ENCODE measurements around the gene EPB41L3. TPM values are rescaled to one million over a fixed set of nuclear protein-coding genes. Genes with fewer than 3 reads are reported as not detected.
"Not testable (repeated sequence)": the region's sequence is repeated elsewhere in the genome, so short reads cannot be mapped to it uniquely, and the experiment has no call there.

Gene EPB41L3
- total RNA-seq, 5 donors from 2014 or later (not counting 1 experiment from before 2014, with no cell fraction given), result 0.41 to 3.8 (median 3.6) TPM

DNA sequence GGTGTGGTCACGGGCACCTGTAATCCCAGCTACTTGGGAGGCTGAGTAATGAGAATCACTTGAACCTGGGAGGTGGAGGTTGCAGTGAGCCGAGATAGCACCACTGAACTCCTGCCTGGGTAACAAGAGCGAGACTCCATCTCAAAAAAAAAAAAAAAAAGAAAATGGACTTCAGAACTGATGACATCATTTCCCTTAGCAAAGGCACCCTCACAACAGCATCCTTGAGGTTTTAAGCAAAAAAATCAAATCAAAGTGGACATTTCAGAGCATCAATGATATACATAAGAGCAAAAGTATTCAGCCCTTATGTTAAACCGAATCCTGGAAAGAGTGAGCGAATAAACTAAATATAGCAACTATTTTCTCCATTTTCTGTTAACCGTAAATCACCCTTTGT, 45.3 kb downstream of the EPB41L3 start:
- WGBS (ENCODE audit: insufficient coverage), result 87% methylated on average over 3 of the region's 6 CpGs
- Mint-ChIP-seq H3K36me3 (no peaks in the 10 kb centered on the region), H3K27me3 (peaks cover 0 to 4% of the 10 kb centered on the region in 2 donors), H3K4me3 (no peak overlapping the region), H3K27ac (no peak overlapping the region), H3K9me3 (no peaks in the 10 kb centered on the region), H3K4me1 (no peaks in the 10 kb centered on the region)
- ChIA-PET POLR2A (no interaction called here), CTCF (interaction anchor here in 1 of 2 donors (1.0 kb wide), 1 partner anchor 10 kb away, joined by 3 read pairs; no protein-coding TSS in a partner anchor)
- DNase-seq (no peak), ATAC-seq (replicated peaks in 1 of 4) (no peak)
- Histone ChIP-seq H3K27ac (ENCODE audit: low read length) (no peak overlapping the region), H3K4me3 (ENCODE audit: control insufficient read depth in 1 of 2, extremely low read depth in 1 of 2, low read length in 1 of 2) (no peak overlapping the region), H3K36me3 (ENCODE audit: control insufficient read depth in 2 of 2, extremely low read depth in 1 of 2, insufficient read depth in 1 of 2, low read length in 1 of 2) (no peaks in the 10 kb centered on the region), H3K9me3 (no peaks in the 10 kb centered on the region), H3K27me3 (replicated peaks in 1 of 2; ENCODE audit: control insufficient read depth in 2 of 2, extremely low read depth in 1 of 2, insufficient read depth in 2 of 2, low read length in 1 of 2) (peaks cover 0 to 3% of the 10 kb centered on the region in 2 experiments), H3K4me1 (ENCODE audit: control insufficient read depth in 1 of 2, extremely low read depth in 1 of 2, insufficient read depth in 2 of 2, low read length in 2 of 2) (no peaks in the 10 kb centered on the region)

DNA sequence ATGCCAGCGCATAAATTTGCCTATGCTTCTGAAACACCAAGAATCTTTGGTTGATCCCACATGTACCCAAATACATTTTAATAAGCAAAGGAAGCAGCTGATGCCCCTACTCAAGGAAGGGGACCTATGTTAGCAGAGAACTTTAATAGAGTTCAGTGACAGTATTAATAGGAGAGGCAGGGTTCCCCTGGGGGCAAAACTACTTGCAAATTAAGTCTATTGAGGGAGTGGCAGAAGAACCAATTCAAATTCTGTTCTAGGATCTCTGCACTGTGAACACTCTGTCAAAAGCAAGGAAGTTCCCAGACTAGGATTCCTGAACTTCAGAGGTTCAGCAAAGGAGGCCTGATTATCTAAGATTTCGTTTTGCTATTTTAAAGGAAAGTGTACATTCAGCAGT, 47.5 kb downstream of the EPB41L3 start:
- no peak for DNase-seq
- Mint-ChIP-seq H3K4me3 (no peak overlapping the region), H3K9me3 (no peaks in the 10 kb centered on the region), H3K27me3 (peaks cover 0 to 4% of the 10 kb centered on the region in 2 donors), H3K4me1 (no peaks in the 10 kb centered on the region), H3K36me3 (no peaks in the 10 kb centered on the region), H3K27ac (no peak overlapping the region)
- no CpG with 5 or more reads among the region's 2 CpGs for WGBS (ENCODE audit: insufficient coverage)
- Histone ChIP-seq H3K9me3 (no peaks in the 10 kb centered on the region), H3K27me3 (replicated peaks in 1 of 2; ENCODE audit: control insufficient read depth in 2 of 2, extremely low read depth in 1 of 2, insufficient read depth in 2 of 2, low read length in 1 of 2) (peaks cover 0 to 4% of the 10 kb centered on the region in 2 experiments), H3K4me1 (ENCODE audit: control insufficient read depth in 1 of 2, extremely low read depth in 1 of 2, insufficient read depth in 2 of 2, low read length in 2 of 2) (no peaks in the 10 kb centered on the region), H3K4me3 (ENCODE audit: control insufficient read depth in 1 of 2, extremely low read depth in 1 of 2, low read length in 1 of 2) (no peak overlapping the region), H3K36me3 (ENCODE audit: control insufficient read depth in 2 of 2, extremely low read depth in 1 of 2, insufficient read depth in 1 of 2, low read length in 1 of 2) (no peaks in the 10 kb centered on the region), H3K27ac (ENCODE audit: low read length) (no peak overlapping the region)
- ATAC-seq (replicated peaks in 1 of 4), result no peak
- ChIA-PET POLR2A (no interaction called here), CTCF (no interaction called here)

DNA sequence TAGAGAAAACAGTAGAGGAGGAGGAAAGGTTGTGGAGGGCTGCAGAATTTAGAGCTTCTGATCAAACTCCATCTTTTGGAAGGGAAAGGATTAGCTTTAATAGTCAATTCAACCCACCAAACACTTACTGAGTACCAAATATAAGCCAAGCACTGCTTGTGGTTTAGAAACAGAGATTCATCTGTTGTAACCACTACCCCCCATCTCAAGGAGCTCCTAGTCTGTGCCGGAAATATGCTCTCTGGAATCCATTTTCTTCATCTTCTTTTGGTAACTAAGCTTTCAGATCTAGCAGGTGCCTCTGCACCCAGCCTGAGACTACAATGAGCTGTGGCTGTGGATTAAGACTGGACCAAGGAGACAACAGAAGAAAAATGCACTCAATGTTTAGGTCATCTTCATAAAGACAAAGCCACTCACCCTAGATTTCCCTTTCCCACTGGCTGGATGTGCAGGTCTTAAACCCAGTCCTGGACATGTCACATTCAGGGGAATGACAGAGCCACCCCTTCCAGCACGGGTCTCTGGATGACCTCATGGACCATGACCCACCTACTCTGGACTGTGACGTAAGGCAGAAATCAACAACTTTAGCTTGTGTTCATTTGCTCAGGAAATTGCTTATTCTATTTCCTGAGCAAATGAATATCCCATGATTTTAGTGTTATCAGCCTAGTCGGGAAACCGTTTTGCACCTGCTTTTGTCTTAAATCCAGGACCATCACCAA, 52.9 kb downstream of the EPB41L3 start:
- Mint-ChIP-seq H3K4me3 (no peak overlapping the region), H3K9me3 (peaks cover 0 to 3% (median 0%) of the 10 kb centered on the region in 3 donors), H3K36me3 (no peaks in the 10 kb centered on the region), H3K27me3 (peaks cover 3 to 6% of the 10 kb centered on the region in 2 donors), H3K4me1 (no peaks in the 10 kb centered on the region), H3K27ac (no peak overlapping the region)
- H3K27me3 ChIP-seq (replicated peaks in 1 of 2; ENCODE audit: control insufficient read depth in 2 of 2, extremely low read depth in 1 of 2, insufficient read depth in 2 of 2, low read length in 1 of 2), result peaks cover 0 to 4% of the 10 kb centered on the region in 2 experiments
- H3K4me1 ChIP-seq (ENCODE audit: control insufficient read depth in 1 of 2, extremely low read depth in 1 of 2, insufficient read depth in 2 of 2, low read length in 2 of 2), result no peaks in the 10 kb centered on the region
- WGBS (ENCODE audit: insufficient coverage), result 81% methylated on average over 2 of the region's 5 CpGs
- ChIA-PET POLR2A (no interaction called here), CTCF (interaction anchor here in 1 of 2 donors (0.5 kb wide), 1 partner anchor 11 kb away, joined by 4 read pairs; no protein-coding TSS in a partner anchor)
- ATAC-seq (replicated peaks in 1 of 4) (no peak), DNase-seq (no peak)
- no peaks in the 10 kb centered on the region for H3K36me3 ChIP-seq (ENCODE audit: control insufficient read depth in 2 of 2, extremely low read depth in 1 of 2, insufficient read depth in 1 of 2, low read length in 1 of 2)
- H3K4me3 ChIP-seq (ENCODE audit: control insufficient read depth in 1 of 2, extremely low read depth in 1 of 2, low read length in 1 of 2), result no peak overlapping the region
- no peaks in the 10 kb centered on the region for H3K9me3 ChIP-seq
- H3K27ac ChIP-seq (ENCODE audit: low read length), result no peak overlapping the region

DNA sequence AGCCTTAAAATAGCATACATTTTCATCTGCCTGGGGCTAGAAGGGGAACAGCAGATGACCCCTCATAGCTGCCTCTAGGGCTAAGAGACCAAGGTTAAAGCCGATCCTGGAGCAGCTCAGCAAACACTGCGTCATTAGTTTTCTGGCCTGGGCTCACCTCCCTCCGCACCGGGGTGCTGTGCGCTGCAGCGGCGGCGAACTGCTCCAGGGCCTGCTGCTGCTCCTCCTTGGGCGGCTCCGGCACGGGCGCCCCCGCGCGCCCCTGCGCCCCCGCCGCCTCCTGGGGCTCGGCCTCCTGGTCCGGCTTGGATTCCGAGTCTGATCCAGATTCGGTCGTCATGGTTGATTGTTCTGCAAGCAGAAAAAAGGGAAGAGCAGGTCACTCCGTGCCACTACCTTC, 55.0 kb downstream of the EPB41L3 start:
- H3K4me3 Mint-ChIP-seq, result no peak overlapping the region
- no peak overlapping the region for H3K27ac ChIP-seq (ENCODE audit: low read length)
- POLR2A ChIA-PET, result no interaction called here
- H3K4me1 Mint-ChIP-seq, result no peaks in the 10 kb centered on the region
- CTCF ChIA-PET, result no interaction called here
- no peaks in the 10 kb centered on the region for H3K4me1 ChIP-seq (ENCODE audit: control insufficient read depth in 1 of 2, extremely low read depth in 1 of 2, insufficient read depth in 2 of 2, low read length in 2 of 2)
- H3K9me3 Mint-ChIP-seq, result peaks cover 0 to 5% (median 3%) of the 10 kb centered on the region in 3 donors
- no peaks in the 10 kb centered on the region for H3K9me3 ChIP-seq
- DNase-seq, result no peak
- no peak overlapping the region for H3K4me3 ChIP-seq (ENCODE audit: control insufficient read depth in 1 of 2, extremely low read depth in 1 of 2, low read length in 1 of 2)
- no peaks in the 10 kb centered on the region for H3K36me3 Mint-ChIP-seq
- no peaks in the 10 kb centered on the region for H3K36me3 ChIP-seq (ENCODE audit: control insufficient read depth in 2 of 2, extremely low read depth in 1 of 2, insufficient read depth in 1 of 2, low read length in 1 of 2)
- no peak overlapping the region for H3K27ac Mint-ChIP-seq
- WGBS (ENCODE audit: insufficient coverage), result 80% methylated on average over 24 of the region's 24 CpGs
- ATAC-seq (replicated peaks in 1 of 4), result no peak
- H3K27me3 Mint-ChIP-seq, result peaks cover 3 to 6% of the 10 kb centered on the region in 2 donors
- H3K27me3 ChIP-seq (replicated peaks in 1 of 2; ENCODE audit: control insufficient read depth in 2 of 2, extremely low read depth in 1 of 2, insufficient read depth in 2 of 2, low read length in 1 of 2), result peaks cover 0 to 2% of the 10 kb centered on the region in 2 experiments

DNA sequence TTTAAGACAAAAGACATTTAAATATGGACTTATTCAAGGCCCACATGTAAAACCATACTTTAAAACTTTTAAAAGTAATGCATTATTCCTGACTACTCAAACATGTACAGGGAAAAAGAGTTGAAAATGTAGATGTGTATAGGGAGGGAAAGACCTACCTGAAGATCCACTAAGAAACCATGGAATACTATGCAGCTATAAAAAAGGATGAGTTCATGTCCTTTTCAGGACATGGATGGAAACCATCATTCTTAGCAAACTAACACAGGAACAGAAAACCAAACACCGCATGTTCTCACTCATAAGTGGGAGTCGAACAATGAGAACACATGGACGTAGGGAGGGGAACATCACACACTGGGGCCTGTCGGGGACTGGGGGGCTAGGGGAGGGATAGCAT, 55.8 kb downstream of the EPB41L3 start:
- H3K4me1 ChIP-seq (ENCODE audit: control insufficient read depth in 1 of 2, extremely low read depth in 1 of 2, insufficient read depth in 2 of 2, low read length in 2 of 2); H3K36me3 ChIP-seq (ENCODE audit: control insufficient read depth in 2 of 2, extremely low read depth in 1 of 2, insufficient read depth in 1 of 2, low read length in 1 of 2); DNase-seq; POLR2A ChIA-PET; H3K4me3 ChIP-seq (ENCODE audit: control insufficient read depth in 1 of 2, extremely low read depth in 1 of 2, low read length in 1 of 2); H3K27me3 ChIP-seq (replicated peaks in 1 of 2; ENCODE audit: control insufficient read depth in 2 of 2, extremely low read depth in 1 of 2, insufficient read depth in 2 of 2, low read length in 1 of 2); H3K9me3 ChIP-seq; H3K4me3 Mint-ChIP-seq; H3K9me3 Mint-ChIP-seq; ATAC-seq (replicated peaks in 1 of 4); H3K27ac ChIP-seq (ENCODE audit: low read length); H3K27me3 Mint-ChIP-seq; H3K36me3 Mint-ChIP-seq; CTCF ChIA-PET; H3K4me1 Mint-ChIP-seq; H3K27ac Mint-ChIP-seq: not testable (repeated sequence)
- no CpG with 5 or more reads among the region's 4 CpGs for WGBS (ENCODE audit: insufficient coverage)

DNA sequence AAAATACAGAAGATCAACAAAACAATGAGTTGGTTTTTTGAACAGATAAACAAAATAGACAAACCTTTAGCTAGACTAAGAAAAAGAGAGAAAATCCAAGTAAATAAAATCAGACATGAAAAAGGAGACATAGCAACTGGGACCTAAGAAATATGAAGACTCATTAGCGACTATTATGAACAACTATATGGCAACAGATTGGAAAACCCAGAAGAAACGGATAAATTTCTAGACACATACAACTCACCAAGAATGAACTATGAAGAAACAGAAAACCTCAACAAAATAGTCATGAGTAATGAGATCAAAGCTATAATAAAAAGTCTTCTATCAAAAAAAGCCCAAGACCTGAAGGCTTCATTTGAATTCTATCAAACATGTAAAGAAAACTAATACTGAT, 59.3 kb downstream of the EPB41L3 start:
- no peak overlapping the region for H3K27ac ChIP-seq (ENCODE audit: low read length)
- H3K27ac Mint-ChIP-seq, result no peak overlapping the region
- H3K36me3 Mint-ChIP-seq, result no peaks in the 10 kb centered on the region
- ChIA-PET POLR2A (no interaction called here), CTCF (no interaction called here)
- no peaks in the 10 kb centered on the region for H3K9me3 ChIP-seq
- H3K36me3 ChIP-seq (ENCODE audit: control insufficient read depth in 2 of 2, extremely low read depth in 1 of 2, insufficient read depth in 1 of 2, low read length in 1 of 2), result no peaks in the 10 kb centered on the region
- H3K27me3 ChIP-seq (replicated peaks in 1 of 2; ENCODE audit: control insufficient read depth in 2 of 2, extremely low read depth in 1 of 2, insufficient read depth in 2 of 2, low read length in 1 of 2), result peaks cover 0 to 4% of the 10 kb centered on the region in 2 experiments
- H3K27me3 Mint-ChIP-seq, result peaks cover 12 to 16% of the 10 kb centered on the region in 2 donors
- ATAC-seq (replicated peaks in 1 of 4), result no peak
- no peak overlapping the region for H3K4me3 Mint-ChIP-seq
- H3K4me1 Mint-ChIP-seq, result no peaks in the 10 kb centered on the region
- no peak overlapping the region for H3K4me3 ChIP-seq (ENCODE audit: control insufficient read depth in 1 of 2, extremely low read depth in 1 of 2, low read length in 1 of 2)
- DNase-seq, result no peak
- no CpG with 5 or more reads among the region's 2 CpGs for WGBS (ENCODE audit: insufficient coverage)
- H3K4me1 ChIP-seq (ENCODE audit: control insufficient read depth in 1 of 2, extremely low read depth in 1 of 2, insufficient read depth in 2 of 2, low read length in 2 of 2), result no peaks in the 10 kb centered on the region
- peaks cover 9 to 18% (median 14%) of the 10 kb centered on the region in 3 donors for H3K9me3 Mint-ChIP-seq

Measured in T-cell (primary cell).